HG03432 (cell line): Measurements from ENCODE around the gene PRKAG2.
"Not testable (repeated sequence)": the region's sequence is repeated elsewhere in the genome, so short reads cannot be mapped to it uniquely, and the experiment has no call there.

Source experiments
- ATAC-seq: cut with Tn5 transposase; IDR thresholded peaks from one replicate; pipeline ENCODE4 v1.9.1; 2021; ENCODE audit warnings: mild to moderate bottlenecking, moderate library complexity; ENCODE audit not compliant: unreplicated experiment

The PRKAG2 gene

DNA sequence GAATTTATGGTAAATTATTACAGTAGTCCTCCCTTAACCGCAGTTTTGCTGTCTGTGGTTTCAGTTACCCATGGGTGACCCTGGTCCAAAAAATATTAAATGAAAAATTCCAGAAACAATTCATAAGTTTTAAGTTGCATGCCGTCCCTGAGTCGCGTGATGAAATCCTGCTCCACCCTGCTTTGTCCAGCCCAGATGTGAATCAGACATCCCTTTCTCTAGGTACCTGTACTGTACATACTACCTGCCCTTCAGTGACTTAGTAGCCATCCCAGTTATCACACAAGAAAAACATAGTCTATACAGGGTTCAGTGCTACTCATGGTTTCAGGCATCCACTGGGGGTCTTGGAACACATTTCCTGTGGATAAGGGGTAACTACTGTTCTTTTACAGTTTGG is 336.8 kb downstream of the PRKAG2 start:
- no peak for ATAC-seq

DNA sequence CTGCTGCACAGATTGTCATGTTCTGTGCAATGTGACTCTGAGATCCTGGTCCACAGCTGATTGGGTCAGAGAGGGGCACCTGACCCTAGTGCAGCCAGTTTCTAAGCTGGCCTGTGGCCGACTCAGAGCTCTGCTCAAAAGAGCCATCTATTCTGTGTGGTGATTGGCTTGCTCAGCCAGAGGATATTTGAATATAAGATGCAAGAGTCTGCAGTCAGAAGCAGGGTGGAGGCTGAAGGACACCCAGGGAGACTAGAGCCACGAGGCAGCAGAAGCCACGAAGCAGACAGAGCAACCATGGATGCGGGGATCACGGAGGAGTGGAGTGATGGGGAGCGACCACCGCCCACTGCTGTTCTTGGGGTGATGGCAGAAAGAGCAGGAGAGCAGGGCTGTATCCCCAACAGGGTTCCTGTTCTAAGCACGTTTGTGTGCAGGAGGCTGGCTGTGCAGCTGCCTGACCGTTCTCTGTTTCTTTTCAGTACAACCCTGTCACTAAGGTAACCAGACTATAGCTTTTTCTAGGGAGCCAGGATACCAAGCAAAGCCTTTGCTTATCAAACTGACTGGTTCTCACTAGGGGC is 337.7 kb downstream of the PRKAG2 start:
- peak; percentile 92 for ATAC-seq

DNA sequence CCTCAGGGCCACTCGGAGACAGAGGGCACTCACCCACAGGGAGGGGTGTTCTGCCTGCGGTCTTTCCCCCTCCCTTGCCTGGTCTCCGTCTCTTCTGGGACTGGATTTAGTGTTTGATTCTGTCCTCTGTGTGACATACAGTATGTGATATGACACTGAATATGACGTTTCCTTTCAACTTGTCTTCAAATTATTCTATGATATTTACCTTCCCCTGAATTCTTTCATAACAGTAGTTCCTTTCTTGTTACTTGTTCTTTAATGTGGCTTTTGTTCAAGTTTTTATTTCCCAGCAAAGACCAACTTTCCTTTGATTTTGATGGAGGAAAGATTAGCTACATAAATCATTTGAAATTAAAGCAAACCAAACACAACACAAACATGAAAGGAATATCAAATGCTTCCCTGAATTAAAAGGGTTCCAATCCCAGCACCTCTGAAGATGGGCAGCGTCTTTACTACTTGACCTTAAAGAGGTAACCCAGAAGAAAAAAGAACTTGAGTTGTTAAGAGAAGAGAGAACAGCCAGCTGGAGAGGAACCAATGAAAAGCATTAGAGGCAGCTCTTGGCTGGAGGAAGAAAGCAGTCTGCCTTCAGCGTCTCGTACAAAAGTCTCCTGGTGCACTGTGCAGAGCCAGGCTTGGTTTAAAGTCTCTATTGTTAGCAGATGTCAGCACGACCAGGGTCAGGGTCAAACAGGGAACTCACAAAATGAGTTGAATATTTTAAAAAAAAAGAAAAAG is 338.9 kb downstream of the PRKAG2 start:
- ATAC-seq, result no peak

DNA sequence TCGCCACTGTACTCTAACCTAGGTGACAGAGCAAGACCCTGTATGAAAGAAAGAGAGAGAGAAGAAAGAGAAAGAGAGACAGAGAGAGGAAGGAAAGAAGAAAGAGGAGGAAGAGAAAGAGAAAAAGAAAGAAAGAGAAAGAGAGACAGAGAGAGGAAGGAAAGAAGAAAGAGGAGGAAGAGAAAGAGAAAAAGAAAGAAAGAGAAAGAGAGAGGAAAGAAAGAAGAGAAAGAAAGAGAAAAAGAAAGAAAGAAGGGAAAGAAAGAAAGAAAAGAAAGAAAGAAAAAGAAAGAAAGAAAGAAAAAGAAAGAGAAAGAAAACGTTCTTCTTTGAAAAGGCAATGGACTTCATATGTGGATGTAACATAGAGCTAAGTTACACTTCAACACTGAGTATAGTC is 340.7 kb downstream of the PRKAG2 start:
- not testable (repeated sequence) for ATAC-seq

DNA sequence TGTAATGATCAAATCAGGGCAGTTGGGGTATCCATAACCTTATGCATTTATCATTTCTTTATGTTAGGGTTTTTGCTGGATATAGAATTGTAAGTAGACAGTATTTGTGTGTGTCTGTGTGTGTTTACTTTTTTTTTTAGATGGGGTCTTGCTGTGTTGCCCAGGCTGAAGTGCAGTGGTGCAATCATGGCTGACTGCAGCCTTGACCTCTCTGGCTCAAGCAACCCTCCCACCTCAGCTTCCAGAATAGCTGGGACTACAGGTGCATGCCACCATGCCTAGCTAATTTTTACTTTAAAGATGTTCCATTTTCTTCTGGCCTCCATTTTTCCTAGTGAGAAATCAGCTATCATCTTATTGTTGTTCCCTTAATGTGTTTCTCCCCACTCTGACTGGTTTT is 347.1 kb downstream of the PRKAG2 start:
- ATAC-seq, result no peak

DNA sequence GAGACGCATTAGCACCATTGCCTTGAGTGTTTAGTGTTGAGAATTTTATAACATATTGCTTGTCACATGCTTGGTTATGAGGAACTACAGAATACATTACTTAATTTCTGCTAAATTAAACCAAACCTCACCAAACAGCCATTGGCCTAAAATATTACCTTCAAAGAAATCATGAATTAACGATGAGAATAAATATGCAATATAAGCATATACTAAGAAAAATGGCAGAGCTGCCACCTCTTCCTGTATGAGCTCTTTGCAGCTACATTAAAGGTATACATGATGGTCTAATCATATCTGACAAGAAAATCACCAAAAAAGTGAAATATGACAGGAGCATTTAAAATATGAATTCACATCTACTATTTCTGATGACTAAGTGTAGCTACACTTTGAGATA is 352.1 kb downstream of the PRKAG2 start:
- no peak for ATAC-seq

DNA sequence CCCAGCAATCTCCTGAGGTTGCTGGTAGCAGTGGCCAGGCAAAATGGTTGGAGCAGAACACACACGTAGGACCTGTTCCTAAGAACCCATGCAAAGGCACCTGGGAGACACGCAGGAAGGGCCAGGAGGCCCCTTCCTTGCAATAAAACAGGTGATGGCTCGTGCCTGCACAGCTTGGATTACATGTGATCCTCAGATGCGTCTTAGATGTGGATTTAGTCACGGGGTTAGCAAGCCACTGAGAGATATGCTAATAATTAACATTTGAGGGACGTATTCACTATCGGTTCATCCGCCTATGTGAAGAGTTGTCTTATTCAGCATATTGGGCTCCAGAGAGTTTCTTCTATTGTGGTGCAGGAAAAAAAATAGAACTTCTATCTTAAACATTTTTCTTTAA is 352.6 kb downstream of the PRKAG2 start:
- ATAC-seq, result no peak

DNA sequence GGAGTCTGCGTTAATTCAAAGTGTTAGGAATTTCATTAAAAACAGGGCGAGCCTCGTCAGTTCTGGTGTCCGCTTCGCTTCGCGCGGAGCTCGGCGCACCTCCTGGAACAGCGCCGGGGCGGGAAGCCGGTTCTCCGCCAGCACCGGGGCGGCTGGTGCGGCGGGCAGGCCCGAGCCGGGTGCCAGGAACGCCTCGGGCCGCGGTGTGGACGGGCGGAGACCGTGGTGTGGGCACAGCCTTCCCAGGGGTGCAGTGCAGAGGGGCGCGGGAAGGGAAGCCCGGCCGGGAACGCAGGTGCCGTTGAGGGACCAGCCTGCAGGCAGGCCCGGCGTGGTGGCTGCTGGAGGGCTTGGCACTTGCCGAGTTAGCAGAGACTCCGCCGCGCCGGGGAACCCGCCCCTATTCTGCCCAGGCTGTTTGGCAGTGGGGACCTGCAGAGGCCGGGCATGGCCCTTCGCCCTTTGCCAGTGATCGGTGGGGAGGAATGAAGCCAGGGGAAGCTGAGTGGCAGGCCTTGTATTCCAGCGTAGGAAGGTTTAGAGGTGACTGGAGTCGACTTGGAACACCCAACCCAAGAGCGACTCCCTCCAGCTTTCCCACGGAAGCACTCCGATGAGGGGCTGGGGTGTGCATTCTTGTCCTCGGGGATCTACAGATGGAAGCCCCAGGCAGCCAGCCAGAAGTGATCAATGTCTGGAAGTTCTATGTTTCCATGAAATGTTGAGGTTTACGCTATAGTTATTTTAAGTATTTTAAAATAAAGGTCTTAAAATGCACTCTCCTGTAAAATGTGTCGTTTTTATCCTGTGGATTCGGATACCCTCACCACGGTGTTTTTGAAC is 356.3 kb downstream of the PRKAG2 start:
- peak; percentile 3 for ATAC-seq

DNA sequence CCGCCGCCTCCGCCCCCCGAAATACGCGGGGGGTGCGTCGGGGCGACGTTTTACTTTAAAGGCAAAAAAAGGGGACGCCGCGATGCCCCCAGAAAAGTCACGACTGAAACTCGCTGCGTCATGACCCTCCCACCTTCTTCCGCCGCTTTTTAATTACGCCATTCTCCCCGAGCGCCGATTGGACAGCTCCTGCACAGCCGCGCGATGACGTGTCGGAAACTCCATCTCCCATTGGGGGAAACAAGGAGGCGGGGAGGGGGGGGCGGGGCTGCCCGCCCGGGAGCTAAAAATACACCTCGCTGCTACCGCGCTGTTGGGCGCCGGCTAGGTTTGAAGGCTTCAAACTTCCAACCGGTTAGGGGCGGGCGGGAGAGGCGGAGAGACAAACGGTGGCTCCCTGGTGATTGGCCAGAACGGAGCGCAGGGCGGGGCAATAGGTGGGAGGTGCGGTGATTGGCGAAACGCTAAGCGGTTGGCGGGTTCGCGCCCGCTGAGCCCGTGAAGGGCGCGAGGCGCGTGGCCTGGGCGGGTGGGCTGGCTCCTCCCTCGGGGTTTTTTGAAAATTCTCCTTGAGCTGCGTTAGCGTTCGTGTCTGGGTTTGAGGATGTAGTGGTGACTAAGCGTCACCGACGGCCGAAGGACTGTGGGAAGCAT is 357.0 kb downstream of the PRKAG2 start, which contains the start of gene RHEB:
Gene RHEB (minus strand): TSS at position 131 of the 654 bp plus-strand sequence. CDS start 384 bp downstream, outside the sequence.
- peak; percentile 84 for ATAC-seq

DNA sequence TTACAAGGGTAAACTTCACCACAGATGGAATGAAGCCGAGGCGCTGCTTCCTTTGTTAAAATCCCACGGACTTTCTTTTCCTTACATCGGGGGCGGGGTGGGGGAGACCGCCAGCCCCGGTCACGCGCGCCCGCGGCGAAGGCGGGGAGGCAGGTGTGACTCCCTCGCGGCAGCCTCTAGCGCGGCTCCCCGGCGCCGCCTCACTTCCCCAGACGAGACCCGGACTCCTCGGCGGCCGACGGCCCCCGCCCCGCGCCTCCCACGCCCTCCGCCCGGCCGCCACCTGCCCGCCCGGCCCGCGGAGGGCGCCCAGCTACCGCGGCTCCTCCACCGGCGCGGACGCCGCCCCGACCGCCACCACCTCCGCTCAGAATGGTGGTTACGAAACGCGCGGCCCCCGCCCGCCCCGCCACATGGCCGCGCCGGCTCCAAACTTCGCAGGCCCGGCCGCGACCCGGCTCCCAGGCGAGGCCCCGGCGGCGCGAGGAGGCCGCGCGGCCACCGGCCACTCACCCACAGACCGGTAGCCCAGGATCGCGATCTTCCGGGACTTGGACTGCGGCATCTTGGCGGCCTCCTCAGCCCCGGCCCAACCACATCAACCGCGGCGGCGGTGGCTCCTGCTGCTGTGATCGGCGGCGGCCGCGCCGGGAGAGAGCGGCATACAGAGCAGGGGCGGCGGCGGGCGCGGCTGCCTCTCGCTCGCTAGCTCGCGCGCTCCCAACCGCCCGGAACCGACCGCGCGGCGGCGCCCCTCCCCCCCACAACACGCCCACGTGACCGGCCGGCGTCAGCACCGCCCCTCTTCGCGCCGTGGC is 357.8 kb downstream of the PRKAG2 start:
- ATAC-seq, result peak; percentile 61

DNA sequence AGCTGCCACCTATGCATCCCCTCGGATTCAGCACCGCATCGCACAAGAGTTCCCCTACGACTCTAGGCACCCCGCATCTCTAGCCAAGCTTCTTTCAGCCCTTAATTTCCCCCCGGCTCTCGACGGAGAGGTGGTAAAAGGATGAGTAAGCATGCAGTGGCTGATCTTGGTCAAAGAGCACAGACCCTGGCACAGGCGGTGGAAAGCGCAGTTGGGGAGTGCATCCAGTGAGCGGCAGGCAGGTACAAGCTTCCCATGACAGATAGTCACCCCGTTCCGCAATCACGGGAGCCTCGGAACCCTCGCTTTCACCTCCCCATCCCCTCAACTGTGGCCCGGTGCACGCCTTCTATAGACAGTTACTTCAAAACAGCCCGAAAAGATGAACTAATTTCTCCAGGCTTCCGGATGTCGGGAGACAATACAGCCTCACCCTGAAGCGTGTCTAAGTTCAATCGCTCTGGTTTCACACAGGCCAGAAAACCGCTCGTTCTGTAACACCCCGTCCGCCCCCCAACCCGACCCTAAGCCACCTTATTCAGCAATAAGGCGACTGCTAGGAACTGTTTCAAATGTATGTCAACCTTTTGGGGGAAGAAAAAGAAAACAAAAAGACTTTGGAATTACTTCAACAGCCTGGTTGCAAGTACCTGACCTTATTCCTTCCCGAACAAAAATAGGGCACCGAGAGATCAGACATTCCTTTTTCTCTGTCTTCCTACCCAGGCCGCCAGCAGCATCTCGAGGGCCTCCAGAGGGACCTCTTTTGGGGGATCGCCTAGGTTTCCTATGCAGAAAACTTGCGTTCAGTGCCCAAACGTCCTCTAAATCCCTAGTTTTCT is 358.6 kb downstream of the PRKAG2 start:
- no peak for ATAC-seq

DNA sequence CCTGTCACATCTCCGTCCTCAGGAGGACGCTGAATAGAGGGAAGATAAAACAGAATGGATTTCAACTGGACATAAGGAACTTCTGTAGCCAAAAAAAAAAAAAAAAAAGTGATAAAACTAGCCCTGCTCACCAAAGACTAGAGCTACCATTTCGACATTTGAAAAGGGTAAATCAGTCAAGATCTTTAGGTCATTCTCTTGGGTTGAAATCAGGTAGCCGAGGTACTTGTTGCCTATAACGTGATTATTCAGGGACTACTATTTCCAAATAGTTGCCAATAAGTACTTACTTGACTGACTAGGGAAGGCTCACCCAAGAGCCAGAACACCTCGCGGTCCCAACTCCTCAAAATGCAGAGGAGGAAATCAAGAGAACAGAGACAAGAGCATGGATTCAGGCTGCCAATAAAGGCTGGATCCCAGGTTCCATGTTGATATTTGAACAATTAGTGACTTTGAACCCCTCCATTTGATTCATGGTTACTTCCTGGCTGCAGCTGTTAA is 359.3 kb downstream of the PRKAG2 start:
- no peak for ATAC-seq

DNA sequence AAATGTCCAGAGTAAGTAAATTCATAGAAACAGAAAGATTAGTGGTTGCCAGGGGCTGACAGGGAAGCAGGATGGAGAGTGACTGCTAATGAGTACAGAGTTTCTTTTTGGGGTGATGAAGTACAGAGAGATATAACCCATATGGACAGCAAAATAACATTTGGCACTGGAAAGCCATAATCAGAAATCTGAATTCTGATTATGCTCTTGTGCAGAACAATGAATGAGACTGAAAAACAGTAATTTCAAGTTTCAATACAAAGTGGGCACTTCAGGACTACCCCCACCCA is 361.7 kb downstream of the PRKAG2 start:
- ATAC-seq, result no peak

DNA sequence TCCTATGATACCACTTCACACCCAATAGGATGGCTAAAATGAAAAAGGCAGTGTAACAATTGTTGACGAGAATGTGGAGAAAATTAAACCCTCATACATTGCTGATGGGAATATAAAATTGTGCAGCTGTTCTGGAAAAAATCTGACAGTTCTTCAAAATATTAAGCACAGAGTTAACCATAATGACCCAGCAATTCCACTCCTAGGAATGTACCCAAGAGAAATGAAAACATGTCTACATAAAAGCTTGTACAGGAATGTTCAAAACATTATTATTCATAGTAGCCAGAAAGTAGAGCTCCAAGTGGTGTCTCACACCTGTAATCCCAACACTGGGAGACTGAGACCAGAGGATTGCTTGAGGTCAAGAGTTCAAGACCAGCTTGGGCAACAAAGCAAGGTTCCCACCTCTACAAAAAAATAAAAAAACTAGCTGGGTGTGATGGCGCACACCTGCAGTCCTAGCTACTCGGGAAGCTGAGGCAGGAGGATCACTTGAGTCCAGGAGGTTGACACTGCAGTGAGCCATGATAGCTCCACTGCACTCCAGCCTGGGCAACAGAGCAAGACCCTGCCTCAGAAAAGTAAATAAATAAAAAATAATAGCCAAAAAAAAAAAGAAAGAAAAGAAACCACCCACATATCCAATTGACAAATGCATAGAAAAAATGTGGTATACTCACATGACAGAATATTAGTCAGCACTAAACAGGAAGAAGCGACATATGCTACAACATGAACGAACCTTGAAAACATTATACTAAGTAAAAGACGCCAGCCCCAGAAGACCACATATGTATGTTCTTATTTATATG is 362.2 kb downstream of the PRKAG2 start:
- no peak for ATAC-seq

DNA sequence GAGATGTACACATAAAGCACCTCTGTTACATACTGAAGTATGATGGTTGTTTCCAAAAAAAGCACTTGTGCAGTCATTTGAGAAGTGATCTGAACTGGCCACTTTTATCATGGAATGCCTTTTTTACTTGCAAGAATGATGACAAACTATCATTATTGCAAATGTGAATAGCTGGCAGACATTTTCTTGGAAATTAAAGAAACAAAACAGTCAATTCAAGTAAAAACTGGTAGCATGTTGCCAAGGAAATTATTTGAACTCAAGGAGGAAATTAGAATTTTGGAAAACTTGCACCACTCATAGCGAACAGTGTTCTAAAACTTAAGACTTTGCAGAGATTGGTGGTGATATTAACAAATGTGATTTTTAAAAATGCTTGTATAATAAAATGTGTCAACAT is 363.8 kb downstream of the PRKAG2 start:
- ATAC-seq, result no peak

DNA sequence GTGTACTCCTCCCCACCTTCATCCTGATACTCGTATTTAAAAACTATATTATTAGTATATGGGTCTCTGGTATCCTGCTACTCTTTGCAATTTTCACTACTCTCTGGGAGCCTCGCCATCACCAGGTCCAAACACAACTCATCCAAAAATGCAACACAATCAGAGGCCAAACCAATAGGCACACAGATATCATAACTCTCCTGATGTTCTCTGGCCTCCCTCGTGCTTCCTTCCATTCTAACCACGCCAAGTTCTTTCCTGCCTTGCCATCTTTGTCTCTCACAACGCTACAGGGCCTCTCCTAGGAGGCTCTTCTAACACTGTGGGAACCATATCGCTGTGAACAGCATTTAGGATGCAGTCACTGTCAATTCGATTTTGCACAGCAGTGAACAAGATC is 364.6 kb downstream of the PRKAG2 start:
- ATAC-seq, result no peak

DNA sequence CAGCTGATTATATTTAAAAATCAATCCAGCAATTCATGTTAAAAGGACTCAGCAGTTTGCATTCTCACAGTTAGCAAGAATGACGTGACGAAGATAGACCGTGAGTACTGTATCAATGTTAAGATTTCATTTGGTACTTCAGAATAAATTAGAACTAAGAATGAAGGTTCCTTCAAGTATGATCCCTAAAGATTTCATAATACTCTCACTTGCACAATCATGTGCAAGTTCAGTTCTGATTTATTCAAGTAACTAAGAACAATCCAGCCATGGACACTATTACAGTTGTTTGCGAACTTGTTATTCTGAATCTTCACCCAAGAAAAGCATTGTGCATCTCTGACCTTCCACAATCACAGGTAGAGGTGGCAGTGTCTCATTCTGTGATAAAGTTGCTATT is 365.0 kb downstream of the PRKAG2 start:
- ATAC-seq, result no peak

DNA sequence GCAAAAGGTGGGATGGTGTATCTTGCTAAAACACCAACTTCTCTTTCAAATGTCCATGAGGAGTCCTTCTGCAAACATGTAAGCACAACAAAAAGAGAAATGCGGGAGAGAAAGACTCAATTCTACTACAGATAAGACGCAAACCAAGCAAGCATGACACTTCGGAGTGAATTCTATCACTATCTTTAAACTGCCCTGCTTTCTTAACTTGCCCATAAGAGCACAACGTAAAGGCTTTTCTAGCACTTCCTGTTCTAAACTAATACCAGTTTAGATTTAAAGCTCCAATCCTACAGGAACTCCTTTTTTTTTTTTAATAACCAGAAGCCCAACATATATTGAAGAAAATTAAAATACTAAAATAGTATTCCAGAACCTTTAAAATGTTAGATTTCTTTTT is 365.6 kb downstream of the PRKAG2 start:
- no peak for ATAC-seq
